DND-41 (cell line): ENCODE measurements around the gene MON1B.

ENCODE experiments used
- ATAC-seq: fragments of 200-7000 bp; cut with Tn5 transposase; 3 replicates; pipeline ENCODE4 v1.9.1; 2021; ENCODE audit warnings: low read depth; ENCODE audit not compliant: insufficient read depth
- DNase-seq: peaks from one replicate; pipeline ENCODE4 v3.0.0-alpha.2; 2020
- H2AFZ ChIP-seq: 2 replicates; pipeline ENCODE4 v1.6.0; 2012; ENCODE audit warnings: low read depth, low read length
- H3K27ac ChIP-seq: 2 replicates; pipeline ENCODE4 v1.5.1; 2012; ENCODE audit warnings: low read length, inconsistent platforms
- H3K27me3 ChIP-seq: fragments of 200-600 bp; sonication (generic); 2 replicates; pipeline ENCODE4 v1.6.0; 2012; ENCODE audit warnings: low read length, mild to moderate bottlenecking, inconsistent platforms; ENCODE audit not compliant: insufficient read depth, poor library complexity
- H3K36me3 ChIP-seq: 2 replicates; pipeline ENCODE4 v1.5.1; 2012; ENCODE audit warnings: low read length, inconsistent platforms; ENCODE audit not compliant: insufficient read depth
- H3K4me1 ChIP-seq: 2 replicates; pipeline ENCODE4 v1.5.1; 2012; ENCODE audit warnings: mild to moderate bottlenecking, low read length; ENCODE audit not compliant: insufficient read depth
- H3K4me2 ChIP-seq: 2 replicates; pipeline ENCODE4 v1.6.0; 2012; ENCODE audit warnings: mild to moderate bottlenecking, moderate library complexity, low read length, inconsistent platforms; ENCODE audit not compliant: insufficient read depth
- H3K4me3 ChIP-seq, 2 experiments: fragments of 200-600 bp in 1 of 2; shearing (Covaris generic) in 1 of 2; 2 replicates each; pipeline ENCODE4 v1.5.1; 2012 to 2016; ENCODE audit warnings: inconsistent platforms in 2 of 2, low read length in 2 of 2, mild to moderate bottlenecking in 2 of 2, low read depth in 1 of 2, moderate library complexity in 1 of 2
- H3K79me2 ChIP-seq: 2 replicates; pipeline ENCODE4 v1.6.0; 2012; ENCODE audit warnings: low read length, inconsistent platforms; ENCODE audit not compliant: insufficient read depth
- H3K9ac ChIP-seq: 2 replicates; pipeline ENCODE4 v1.6.0; 2012; ENCODE audit warnings: low read depth, mild to moderate bottlenecking, inconsistent platforms, low read length, moderate library complexity
- H3K9me3 ChIP-seq: 2 replicates; pipeline ENCODE4 v1.5.1; 2012; ENCODE audit warnings: low read length, moderate library complexity, mild to moderate bottlenecking, inconsistent platforms; ENCODE audit not compliant: insufficient read depth, severe bottlenecking
- H4K20me1 ChIP-seq: 2 replicates; pipeline ENCODE4 v1.6.0; 2012; ENCODE audit warnings: low read length; ENCODE audit not compliant: insufficient read depth
- EZH2 ChIP-seq: IDR thresholded peaks from 3 replicates; pipeline ENCODE4 v1.6.1; 2012; ENCODE audit warnings: borderline replicate concordance, low read depth, mild to moderate bottlenecking, moderate library complexity, low read length, inconsistent platforms; ENCODE audit not compliant: severe bottlenecking
- TF ChIP-seq, protein P1 (sequence below): IDR thresholded peaks from 2 replicates; pipeline ENCODE4 v1.5.1; 2012; ENCODE audit warnings: borderline replicate concordance, low read length, moderate library complexity, mild to moderate bottlenecking; ENCODE audit not compliant: poor library complexity, severe bottlenecking; ENCODE audit errors: extremely low read depth

The MON1B gene

DNA sequence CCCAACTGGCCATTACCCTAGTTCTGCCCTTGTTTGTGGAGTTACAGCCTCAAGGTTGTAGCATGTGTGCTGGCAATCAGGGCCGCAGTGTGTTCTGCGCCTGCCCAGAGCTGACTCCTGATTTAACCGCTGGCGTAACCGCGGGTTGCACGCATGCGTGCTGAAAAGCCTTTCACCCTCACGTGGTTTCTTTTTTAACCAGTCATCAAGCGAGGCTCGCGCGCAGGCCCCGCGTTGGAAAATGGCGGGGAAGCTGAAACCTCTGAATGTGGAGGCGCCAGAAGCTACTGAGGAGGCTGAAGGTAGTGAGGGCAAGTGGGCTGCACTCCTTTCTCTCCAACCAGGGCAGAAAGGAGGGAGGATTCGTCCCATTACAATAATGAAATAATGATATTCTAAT is 8.2 kb downstream of the MON1B start, which contains the start of gene SYCE1L:
SYCE1L (plus strand) TSS at position 198 of the 400 bp plus-strand sequence; CDS start at position 242, 44 bp downstream.
- H2AFZ ChIP-seq = no peak within 1 kb of the TSS
- peaks cover 57% of the 10 kb centered on the region for H3K36me3 ChIP-seq
- no peak for DNase-seq
- H4K20me1 ChIP-seq = peaks cover 15% of the 10 kb centered on the region
- no peak within 1 kb of the TSS for H3K9ac ChIP-seq
- H3K4me1 ChIP-seq = peaks cover 3% of the 10 kb centered on the region; the same call in 1 of the 2 replicates
- no peak within 1 kb of the TSS for H3K4me2 ChIP-seq
- H3K27ac ChIP-seq = no peak within 1 kb of the TSS
- no peaks in the 10 kb centered on the region for H3K27me3 ChIP-seq
- peaks cover 4% of the 10 kb centered on the region; the same call in 1 of the 2 replicates for H3K79me2 ChIP-seq
- ATAC-seq = no peak
- H3K4me3 ChIP-seq = no peak within 1 kb of the TSS
- TF ChIP-seq EZH2 = no peak
- TF ChIP-seq, protein P1, sequence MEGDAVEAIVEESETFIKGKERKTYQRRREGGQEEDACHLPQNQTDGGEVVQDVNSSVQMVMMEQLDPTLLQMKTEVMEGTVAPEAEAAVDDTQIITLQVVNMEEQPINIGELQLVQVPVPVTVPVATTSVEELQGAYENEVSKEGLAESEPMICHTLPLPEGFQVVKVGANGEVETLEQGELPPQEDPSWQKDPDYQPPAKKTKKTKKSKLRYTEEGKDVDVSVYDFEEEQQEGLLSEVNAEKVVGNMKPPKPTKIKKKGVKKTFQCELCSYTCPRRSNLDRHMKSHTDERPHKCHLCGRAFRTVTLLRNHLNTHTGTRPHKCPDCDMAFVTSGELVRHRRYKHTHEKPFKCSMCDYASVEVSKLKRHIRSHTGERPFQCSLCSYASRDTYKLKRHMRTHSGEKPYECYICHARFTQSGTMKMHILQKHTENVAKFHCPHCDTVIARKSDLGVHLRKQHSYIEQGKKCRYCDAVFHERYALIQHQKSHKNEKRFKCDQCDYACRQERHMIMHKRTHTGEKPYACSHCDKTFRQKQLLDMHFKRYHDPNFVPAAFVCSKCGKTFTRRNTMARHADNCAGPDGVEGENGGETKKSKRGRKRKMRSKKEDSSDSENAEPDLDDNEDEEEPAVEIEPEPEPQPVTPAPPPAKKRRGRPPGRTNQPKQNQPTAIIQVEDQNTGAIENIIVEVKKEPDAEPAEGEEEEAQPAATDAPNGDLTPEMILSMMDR = no peak
- H3K9me3 ChIP-seq = no peaks in the 10 kb centered on the region

GRCh38 chr16:77206533-77206932 is 15.5 kb downstream of the MON1B start:
- Histone ChIP-seq H3K4me1 (no peaks in the 10 kb centered on the region), H3K4me2 (no peak overlapping the region), H4K20me1 (no peaks in the 10 kb centered on the region), H2AFZ (no peak overlapping the region), H3K4me3 (no peak overlapping the region), H3K27me3 (no peaks in the 10 kb centered on the region), H3K79me2 (no peaks in the 10 kb centered on the region), H3K27ac (no peak overlapping the region), H3K9me3 (peaks cover 2% of the 10 kb centered on the region), H3K9ac (no peak overlapping the region), H3K36me3 (no peaks in the 10 kb centered on the region)
- DNase-seq = no peak
- no peak for ATAC-seq
- TF ChIP-seq, protein P1 = no peak
- no peak for TF ChIP-seq EZH2

DNA sequence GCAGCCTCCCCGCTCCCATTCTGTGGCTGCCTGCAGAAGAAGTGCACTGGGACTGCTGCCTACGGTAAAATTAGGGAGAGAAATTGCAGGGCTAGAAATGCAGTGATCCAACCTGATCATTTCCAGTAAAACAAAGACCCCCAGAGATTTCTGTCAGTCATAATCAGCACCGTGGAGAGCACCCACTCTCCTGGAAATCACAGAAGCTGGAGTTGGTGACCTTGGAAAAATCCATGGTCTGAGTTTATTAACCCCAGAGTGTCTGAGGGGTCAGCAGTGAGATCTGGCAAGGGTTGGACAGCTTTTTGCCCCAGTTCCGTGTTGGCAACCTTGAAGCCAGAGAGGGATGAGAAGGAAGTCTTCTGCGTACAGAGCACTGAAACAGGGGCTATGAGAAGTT is 16.0 kb downstream of the MON1B start:
- no peaks in the 10 kb centered on the region for H4K20me1 ChIP-seq
- no peaks in the 10 kb centered on the region for H3K36me3 ChIP-seq
- H3K9me3 ChIP-seq = peaks cover 5% of the 10 kb centered on the region
- H3K27ac ChIP-seq = no peak overlapping the region
- H3K9ac ChIP-seq = no peak overlapping the region
- no peak overlapping the region for H3K4me2 ChIP-seq
- H3K27me3 ChIP-seq = no peaks in the 10 kb centered on the region
- no peaks in the 10 kb centered on the region for H3K4me1 ChIP-seq
- no peaks in the 10 kb centered on the region for H3K79me2 ChIP-seq
- no peak overlapping the region for H2AFZ ChIP-seq
- TF ChIP-seq, protein P1 = no peak
- TF ChIP-seq EZH2 = no peak
- ATAC-seq (no peak), DNase-seq (no peak)
- H3K4me3 ChIP-seq = no peak overlapping the region

DNA sequence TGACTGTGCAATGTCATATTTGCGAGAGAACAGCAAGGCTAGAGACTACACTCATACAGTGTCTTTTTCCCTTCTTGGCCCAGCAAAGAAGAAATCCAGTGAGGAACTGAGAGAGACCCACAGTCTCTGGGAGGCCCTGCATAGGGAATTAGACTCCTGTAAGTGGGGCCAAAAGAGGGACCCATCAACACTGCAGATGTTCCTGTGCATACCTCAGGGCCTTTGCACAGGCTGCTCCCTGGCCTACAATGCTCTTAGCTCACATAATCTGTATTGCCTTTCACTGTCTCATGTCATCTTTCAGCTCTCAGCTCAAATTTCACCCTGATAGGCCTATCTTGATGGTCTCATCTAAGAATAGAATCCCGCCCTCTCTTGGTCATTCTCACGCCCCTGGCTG is 17.4 kb downstream of the MON1B start:
- H3K4me1 ChIP-seq = no peaks in the 10 kb centered on the region
- ATAC-seq = no peak
- no peak overlapping the region for H3K4me2 ChIP-seq
- no peaks in the 10 kb centered on the region for H3K36me3 ChIP-seq
- DNase-seq = no peak
- no peaks in the 10 kb centered on the region for H3K27me3 ChIP-seq
- H3K4me3 ChIP-seq = no peak overlapping the region
- peaks cover 5% of the 10 kb centered on the region for H3K9me3 ChIP-seq
- TF ChIP-seq, protein P1 = no peak
- no peak for TF ChIP-seq EZH2
- no peaks in the 10 kb centered on the region for H4K20me1 ChIP-seq
- H3K27ac ChIP-seq = no peak overlapping the region
- no peaks in the 10 kb centered on the region for H3K79me2 ChIP-seq
- H2AFZ ChIP-seq = no peak overlapping the region
- H3K9ac ChIP-seq = no peak overlapping the region
